HG02981 (cell line): Measurements from ENCODE around the gene ATP6V0A1.
"Not testable (repeated sequence)": the region's sequence is repeated elsewhere in the genome, so short reads cannot be mapped to it uniquely, and the experiment has no call there.

Experiments
- ATAC-seq: cut with Tn5 transposase; IDR thresholded peaks from one replicate; pipeline ENCODE4 v1.9.1; 2021; ENCODE audit warnings: mild to moderate bottlenecking, moderate library complexity; ENCODE audit not compliant: unreplicated experiment

Gene ATP6V0A1

DNA sequence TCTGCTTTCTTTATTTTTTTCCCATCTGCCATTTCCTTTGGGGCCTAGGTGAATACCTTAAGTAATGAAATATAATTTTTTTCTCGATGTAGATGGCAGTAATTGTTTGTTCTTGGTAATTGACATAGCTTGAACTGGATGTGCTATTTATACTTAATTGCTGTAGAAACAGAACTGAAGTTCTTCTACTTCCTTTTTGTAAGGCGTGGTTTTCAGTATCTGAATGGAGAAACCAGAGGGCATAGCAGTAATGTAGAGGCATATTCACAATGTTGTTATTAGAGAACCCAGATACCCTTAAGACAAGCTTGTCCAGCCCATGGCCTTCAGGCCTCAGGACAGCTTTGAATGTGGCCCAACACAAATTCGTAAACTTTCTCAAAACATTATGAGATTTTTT lies 16.4 kb downstream of the ATP6V0A1 start:
- ATAC-seq: no peak

DNA sequence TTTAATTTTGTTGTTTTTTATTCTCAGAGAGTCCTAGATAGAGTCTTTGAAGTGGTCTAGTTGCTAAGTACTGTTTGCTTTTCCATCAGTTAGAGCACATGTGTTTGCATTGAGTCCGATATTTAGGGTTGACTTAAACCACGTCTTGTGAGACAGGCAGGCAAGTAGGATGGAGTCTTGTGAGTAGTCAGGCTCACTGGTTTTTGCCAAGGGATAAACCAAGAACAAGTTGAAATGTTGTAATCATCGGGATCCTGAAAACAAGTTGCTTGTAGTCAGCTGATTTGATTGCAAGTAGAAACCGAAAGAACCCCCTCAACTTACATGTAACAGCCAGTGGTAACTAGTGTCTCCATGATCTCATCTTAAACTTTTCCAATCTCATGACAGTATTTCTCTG lies 17.2 kb downstream of the ATP6V0A1 start:
- ATAC-seq: no peak

DNA sequence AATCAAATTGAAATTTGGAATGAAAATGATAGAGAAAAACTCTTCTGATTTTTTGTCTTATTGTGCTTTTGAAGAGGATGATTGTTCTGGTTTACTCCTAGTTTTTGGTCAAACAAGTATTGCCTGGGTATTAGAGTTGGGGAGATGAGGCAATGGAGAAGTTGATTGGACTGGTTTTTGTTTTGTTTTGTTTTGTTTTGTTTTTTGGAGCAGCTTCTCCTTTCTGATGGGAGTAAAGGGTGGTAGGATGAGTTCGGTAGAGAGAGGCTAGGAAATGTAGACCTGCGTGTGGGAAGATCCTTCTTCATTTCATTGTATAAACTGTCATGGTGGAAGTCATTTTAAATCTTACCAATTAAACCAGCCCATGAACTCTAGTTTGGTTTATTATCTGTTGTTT lies 17.7 kb downstream of the ATP6V0A1 start:
- ATAC-seq: no peak

- no peak for ATAC-seq
These were observed 18.5 kb downstream of the ATP6V0A1 start for GRCh38 chr17:42477173-42477572.

GRCh38 chr17:42477824-42478223 lies 19.1 kb downstream of the ATP6V0A1 start:
- ATAC-seq: not testable (repeated sequence)

- no peak for ATAC-seq
These were observed 25.6 kb downstream of the ATP6V0A1 start for GRCh38 chr17:42484304-42484703.

DNA sequence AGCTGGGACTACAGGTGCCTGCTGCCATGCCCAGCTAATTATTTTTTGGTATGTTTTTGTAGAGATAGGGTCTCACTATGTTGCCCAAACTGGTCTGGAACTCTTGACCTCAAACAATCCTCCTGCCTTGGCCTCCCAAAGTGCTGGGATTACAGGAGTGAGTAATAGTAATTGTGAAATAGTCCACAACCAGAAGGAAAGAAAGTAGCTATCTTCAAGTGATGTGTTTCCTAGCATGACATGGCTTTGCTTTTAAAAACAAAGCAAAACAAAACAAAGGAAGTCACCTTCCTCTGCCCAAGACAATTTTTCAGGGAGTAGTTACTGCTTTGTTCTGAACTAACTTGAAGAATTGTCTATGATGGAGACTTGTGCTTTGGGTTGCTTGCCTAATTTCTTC lies 27.0 kb downstream of the ATP6V0A1 start:
- no peak for ATAC-seq

DNA sequence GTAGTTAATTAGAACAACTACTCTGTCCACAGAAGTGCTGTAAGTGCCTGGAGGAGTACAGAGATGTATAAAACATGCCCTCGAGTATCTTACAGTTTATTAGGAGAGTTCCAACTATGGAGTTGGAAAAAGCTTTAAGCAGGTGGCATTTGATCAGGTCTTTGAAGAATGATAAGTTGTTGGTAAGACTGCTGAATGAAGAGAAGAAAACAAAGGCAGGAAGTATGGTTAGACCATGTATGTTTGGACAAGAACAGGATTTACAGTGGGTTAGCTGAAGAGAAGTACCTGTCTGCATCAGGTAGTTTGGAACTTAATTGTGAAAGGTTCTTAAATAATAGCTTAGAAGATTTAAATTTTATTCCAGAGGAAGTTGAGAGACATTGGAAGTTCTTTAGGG lies 29.4 kb downstream of the ATP6V0A1 start:
- ATAC-seq: no peak

DNA sequence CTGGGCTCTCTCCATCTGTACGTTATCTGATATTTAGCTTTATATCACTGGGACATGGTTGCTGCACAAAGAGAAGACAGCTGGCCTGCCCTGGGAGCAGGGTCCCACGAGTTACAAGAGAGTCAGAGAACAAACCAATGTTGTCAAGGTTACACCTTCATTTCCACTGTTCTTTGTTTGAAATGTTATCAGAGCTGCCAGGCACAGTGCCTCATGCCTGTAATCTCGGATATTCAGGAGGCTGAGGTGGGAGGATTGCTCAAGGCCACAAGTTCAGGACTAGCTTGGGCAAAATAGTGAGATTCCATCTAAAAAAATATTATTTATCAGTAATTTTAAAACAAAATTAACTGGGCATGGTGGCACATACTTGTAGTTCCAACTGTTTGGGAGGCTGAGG lies 34.6 kb downstream of the ATP6V0A1 start:
- no peak for ATAC-seq

DNA sequence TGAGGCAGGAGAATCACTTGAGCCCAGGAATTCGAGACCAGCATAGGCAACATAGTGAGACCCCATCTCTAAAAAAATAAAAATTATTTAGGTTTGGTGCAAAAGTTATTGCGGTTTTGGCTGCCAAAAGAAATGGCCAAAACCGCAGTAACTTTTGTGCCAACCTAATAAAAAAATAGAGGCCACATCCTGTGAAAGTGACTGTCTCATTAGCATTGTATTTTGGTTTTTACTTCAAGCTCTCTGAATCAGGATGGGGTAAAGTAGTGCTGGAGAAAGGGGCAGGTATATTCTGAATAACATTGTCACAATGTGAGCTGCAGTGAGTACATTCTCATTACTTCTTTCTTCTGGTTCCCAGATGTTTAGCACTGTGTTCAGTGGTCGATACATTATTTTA lies 36.0 kb downstream of the ATP6V0A1 start:
- ATAC-seq: no peak

DNA sequence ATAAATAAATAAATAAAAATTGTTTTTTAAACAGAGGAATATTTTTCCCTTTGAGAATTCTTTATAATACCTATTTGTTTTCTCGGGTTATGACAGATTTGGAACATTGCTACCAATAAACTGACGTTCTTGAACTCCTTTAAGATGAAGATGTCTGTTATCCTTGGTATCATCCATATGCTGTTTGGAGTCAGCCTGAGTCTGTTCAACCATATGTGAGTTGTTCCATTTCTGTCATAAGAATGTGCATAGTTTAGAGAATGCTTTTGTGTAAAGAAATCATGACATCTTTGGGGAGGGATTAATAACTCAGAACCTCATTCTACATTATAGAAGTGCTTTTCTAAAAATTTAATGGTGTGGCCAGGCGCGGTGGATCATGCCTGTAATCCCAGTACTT lies 40.1 kb downstream of the ATP6V0A1 start:
- ATAC-seq: no peak

DNA sequence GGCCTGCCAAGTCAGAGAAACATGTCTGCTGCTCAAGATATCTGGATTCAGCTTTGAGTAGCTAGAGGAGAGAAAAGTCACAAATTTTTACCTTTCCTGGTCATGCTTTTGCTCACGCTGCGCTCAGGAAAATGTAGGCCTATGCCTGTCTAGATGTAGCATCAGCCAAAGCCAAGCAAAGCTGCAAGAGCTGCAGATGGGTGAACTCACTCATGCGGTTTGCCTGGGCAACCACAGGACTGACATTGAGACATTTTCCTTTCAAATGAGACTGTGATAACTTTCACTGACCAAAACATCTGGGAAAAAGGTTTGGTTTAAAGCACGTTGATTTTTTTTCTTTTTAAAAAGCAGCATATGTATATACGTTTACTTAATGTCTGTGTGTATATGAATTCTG lies 43.4 kb downstream of the ATP6V0A1 start:
- ATAC-seq: no peak

- ATAC-seq: no peak
These were observed 44.2 kb downstream of the ATP6V0A1 start for GRCh38 chr17:42502926-42503325.

DNA sequence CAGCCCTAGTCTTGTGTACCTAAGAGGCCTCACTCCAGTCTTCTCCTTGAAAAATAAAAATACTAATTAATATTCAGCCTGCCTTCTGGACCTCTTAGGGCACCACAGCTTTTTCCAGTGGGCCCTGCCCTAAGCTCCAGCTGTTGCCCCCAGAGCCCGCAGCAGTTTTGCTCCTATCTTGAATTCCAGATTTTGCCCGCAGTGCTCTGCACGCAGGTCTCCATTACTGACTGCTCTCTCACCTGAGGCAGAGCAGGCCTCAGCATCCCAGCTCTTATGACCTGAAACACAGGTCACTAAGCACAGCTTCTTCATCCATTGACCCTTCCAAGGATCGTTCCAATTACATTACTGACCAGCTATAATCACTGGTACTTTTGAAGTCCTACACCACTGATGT lies 49.0 kb downstream of the ATP6V0A1 start:
- no peak for ATAC-seq

DNA sequence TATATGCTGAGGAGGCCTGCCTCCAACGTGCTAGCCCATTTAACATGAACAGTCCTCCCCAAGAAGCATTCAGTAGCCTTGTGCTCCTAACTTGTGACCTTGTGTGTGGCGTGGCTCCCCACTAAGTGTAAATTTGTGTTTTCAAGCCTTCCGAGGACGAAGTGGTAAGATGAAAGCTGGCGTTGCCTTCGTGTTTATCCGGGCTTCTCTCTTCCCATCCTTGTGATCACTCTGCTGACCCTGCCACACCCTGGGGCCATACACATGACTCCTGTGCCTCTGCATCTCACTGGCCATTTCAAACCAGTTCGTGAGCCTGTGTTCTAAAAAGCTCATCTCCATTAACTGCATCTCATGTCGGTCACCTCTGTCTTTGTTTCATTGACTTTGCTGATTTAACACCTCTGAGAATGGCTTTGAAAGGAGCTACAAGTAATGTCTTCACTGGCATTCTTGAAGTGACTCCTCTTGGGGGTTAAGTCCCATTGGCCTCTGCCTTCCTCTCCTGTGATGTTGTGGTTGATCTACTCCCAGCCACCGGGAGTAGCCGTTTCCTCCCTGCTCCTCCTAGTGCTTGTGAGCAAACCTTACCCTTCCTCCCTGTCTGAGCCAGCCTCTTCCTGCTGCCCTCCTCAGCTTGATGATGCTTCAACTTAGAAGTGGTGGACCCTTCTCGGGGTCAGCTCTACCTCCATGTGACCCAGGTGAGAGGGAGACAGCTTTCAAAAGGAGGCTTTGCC lies 49.9 kb downstream of the ATP6V0A1 start:
- ATAC-seq: no peak

DNA sequence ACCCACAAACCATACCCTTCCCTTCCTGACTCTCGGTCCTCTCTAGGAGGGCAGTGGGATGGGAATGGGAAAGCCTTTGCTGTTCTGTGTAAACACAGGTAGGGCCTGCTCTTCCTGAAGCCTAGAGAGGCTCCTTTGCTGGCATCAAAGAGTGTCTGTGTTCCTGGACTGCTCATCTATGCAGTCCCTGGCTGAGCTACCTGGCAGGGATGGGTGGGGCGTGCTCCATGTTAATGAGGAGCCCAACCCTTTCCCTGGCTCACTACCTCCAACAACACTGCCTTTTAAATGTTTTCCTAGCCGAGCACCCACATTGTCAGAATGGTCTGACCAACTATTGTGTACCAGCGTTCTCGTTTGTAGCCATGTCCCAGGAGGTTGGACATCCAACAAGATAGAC lies 50.7 kb downstream of the ATP6V0A1 start:
- no peak for ATAC-seq

DNA sequence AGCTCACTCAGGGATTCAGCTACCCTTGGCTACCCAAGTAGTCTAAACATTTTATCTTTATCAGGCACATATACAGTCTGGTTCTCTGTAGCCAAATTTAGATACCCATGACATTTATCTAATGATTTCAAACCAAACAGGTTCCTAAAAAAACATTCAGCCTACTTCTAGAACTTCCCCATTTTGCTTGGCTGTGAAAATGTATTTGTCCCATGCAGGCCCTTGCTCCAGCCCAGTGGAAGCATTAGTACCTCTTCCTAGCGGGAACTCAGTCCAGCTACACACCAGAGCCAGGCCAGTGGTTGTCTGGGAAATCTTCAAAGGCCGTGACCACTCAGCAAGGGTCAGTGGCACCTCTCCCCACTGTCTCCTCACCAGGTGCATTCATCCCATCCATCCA lies 51.2 kb downstream of the ATP6V0A1 start:
- no peak for ATAC-seq

GRCh38 chr17:42512246-42512645 lies 53.6 kb downstream of the ATP6V0A1 start:
- ATAC-seq: no peak

DNA sequence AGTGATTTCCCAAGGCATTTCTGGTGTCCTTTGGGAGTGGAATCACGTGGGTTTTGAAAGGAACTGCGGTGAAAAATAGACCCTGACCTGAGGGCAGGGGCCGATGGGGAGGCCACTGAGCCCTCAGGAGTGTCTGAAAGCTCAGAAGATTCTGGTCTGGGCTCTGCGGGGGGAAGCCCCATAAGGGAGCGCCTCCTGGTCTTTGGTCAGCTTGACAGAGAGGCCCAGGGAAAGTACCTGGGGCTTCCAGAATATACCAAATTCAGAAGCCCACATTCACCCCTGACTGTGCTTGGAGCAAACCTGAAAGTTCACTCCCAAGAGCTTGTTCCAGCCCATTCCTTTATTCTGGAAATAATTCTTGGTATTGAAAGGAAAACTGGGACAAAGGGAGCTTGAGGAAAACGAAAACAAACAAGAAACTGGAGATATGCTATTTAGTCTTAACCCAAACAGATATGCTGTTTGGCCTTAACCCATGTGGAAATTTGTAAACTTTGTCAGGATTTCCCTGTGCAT lies 54.1 kb downstream of the ATP6V0A1 start:
- no peak for ATAC-seq

- ATAC-seq: no peak
These were observed 55.0 kb downstream of the ATP6V0A1 start for GRCh38 chr17:42513686-42514085.

DNA sequence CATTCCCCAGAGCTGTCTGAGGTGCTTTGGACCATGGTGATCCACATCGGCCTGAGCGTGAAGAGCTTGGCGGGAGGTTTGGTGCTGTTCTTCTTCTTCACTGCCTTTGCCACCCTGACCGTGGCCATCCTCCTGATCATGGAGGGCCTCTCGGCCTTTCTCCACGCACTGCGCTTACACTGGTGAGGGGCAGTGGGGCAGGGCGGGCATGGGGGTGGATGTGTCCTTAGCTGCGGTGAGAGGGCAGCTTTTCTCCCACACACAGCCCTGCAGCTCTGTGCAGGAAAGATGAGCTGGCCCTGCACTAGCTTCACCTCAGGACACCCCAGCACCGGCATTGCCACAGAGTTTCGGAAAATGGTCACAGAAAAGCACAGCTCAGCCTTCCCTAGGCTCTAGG lies 55.6 kb downstream of the ATP6V0A1 start:
- no peak for ATAC-seq

DNA sequence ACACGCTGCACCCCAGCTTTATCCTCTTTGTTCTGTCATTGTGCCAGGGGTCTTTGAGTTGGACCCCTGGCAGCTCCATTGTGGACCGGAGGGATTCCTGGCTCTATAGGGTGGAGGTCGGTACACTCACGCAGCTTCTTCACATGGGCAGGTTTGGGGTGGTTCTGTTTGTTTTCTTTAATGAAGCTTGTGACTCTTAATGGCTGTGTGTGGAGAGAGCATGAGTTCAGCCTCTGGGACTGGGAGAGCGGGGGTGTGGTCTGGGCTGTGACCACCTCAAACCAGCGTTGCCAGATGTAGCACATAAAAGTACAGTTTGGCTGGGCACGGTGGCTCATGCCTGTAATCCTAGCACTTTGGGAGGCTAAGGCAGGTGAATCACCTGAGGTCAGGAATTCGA lies 56.2 kb downstream of the ATP6V0A1 start:
- ATAC-seq: no peak

GRCh38 chr17:42517516-42517915 lies 58.8 kb downstream of the ATP6V0A1 start:
- no peak for ATAC-seq
